HG03565 (cell line): ENCODE measurements around the gene GRM4.
"Not testable (repeated sequence)": the region's sequence is repeated elsewhere in the genome, so short reads cannot be mapped to it uniquely, and the experiment has no call there.

ENCODE experiments used
- ATAC-seq: cut with Tn5 transposase; IDR thresholded peaks from one replicate; pipeline ENCODE4 v1.9.1; 2021; ENCODE audit warnings: mild to moderate bottlenecking, moderate library complexity; ENCODE audit not compliant: unreplicated experiment

The GRM4 gene

GRCh38 chr6:34146021-34146782 is at the start of gene GRM4:
Gene GRM4, minus strand, starts transcription at chr6:34146087. Its CDS starts 12,591 bp downstream, at chr6:34133496.
- no peak for ATAC-seq

DNA sequence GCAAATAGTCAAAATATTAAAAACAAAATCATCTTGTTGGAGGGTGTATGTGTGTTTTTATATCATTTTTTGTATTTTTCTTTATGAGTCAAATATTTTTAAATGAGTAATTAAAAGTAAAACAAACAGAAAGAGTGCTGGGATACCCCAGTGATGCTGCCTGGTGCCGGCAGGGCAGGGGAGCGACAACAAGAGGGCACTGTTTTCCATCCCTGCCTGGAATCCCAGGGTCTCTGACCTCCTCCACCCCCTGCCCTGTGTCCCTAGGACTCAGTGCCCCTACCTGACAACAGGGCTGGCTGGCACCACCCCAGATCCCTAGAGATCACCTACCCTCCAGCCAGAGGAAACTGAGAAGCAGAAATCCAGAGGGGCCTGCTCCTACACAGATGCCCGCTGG is 48.9 kb upstream of the GRM4 start:
- ATAC-seq = no peak

DNA sequence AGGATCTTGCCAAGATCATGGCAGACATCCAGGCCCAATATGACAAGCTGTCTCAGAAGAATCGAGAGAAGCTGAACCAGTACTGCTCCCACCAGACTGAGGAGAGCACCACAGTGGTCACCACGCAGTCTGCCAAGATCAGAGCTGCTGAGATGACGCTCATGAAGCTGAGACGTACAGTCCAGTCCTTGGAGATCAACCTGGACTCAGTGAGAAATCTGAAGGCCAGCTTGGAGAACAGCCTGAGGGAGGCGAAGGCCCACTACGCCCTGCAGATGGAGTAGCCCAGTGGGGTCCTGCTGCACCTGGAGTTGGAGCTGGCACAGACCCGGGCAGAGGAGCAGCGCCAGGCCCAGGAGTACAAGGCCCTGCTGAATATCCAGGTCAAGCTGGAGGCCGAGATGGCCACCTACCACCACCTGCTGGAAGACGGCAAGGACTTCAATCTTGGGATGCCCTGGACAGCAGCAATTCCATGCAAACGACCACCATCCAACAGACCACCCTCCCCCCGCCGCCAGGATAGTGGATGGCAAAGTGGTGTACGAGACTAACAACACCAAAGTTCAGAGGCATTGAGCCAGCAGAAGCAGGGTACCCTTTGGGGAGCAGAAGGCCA is 44.7 kb upstream of the GRM4 start:
- no peak for ATAC-seq

DNA sequence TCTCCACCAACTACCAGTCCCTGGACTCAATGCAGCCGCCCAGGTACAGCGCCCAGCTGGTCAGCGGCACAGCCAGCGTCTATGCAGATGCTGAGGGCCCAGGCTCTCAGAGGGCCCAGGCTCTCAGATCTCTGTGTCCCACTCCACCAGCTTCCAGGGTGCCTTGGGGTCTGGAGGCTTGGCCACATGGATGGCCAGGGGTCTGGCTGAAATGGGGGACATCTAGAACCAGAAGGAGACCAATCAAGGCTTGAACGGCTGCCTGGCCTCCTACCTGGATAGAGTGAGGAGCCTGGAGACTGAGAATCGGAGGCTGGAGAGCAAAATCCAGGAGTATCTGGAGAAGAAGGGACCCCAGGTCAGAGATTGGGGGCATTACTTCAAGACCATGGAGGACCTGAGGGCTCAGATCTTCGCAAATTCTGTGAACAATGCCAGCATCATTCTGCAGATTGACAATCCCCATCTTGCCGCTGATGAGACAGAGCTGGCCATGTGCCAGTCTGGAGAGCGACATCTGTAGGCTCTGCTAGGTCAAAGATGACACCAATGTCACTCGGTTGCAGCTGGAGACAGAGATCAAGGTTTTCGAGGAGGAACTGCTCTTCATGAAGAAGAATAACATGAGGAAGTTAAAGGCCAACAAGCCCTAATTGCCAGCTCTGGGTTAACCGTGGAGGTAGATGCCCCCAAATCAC is 44.1 kb upstream of the GRM4 start:
- no peak for ATAC-seq

- not testable (repeated sequence) for ATAC-seq
Observed at GRCh38 chr6:34184726-34185125, 38.8 kb upstream of the GRM4 start.

GRCh38 chr6:34182751-34183531 is 37.1 kb upstream of the GRM4 start:
- ATAC-seq = no peak

DNA sequence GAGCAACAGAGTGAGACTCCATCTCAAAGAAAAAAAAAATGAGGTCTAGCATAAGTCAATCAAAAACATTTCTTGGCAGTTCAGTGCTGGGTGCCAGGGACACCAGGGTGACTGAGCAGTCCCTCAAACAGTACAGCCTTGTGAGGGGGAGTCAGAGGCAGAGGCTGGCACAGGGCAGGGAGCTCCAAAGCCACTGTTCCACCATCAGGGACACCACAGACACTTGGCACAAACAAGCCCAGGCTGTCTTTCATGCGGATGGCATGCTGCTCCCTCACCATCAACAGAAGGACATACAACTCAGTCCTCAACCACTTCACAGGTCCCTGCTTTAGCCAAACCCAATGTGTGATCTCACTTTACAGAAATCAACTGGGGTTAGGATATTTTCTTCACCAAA is 36.0 kb upstream of the GRM4 start:
- no peak for ATAC-seq

- no peak for ATAC-seq
Observed at GRCh38 chr6:34179106-34179720, 33.3 kb upstream of the GRM4 start.

DNA sequence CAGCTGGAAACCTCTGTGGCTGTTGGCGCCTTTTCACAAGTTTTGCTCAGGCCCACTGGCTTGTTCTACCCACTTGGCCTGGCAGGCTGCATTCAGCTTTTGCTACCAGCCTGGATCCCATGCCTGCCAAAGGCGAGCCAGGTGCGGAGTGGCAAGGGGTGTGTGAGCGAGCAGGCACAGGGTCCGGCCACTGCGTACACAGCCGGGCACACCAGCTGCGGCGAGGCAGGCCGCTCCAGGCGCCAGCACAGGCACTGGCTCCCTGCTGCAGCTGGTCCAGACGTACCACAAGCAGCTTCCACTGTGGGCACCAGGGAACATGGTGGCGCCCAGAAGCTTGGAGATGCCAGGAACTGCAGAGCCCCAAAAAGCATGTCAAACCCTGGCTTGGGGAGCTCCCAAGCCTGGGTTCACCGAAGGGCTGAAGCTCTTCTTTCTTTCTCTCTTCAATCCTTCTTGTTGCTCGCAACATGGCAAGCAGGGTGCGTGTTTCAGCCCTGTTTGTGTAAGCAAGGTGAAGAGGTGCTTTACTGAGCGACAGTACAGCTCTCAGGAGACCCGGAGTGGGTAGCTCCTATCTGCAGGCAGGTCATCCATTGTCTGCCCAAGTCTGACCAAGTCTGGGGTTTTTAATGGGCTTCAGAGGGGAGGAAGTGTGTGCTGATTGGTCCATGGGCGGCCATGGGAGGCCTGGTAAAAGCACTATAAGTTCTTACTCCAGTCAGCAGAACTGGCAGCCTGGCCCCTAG is 32.6 kb upstream of the GRM4 start:
- ATAC-seq = no peak

DNA sequence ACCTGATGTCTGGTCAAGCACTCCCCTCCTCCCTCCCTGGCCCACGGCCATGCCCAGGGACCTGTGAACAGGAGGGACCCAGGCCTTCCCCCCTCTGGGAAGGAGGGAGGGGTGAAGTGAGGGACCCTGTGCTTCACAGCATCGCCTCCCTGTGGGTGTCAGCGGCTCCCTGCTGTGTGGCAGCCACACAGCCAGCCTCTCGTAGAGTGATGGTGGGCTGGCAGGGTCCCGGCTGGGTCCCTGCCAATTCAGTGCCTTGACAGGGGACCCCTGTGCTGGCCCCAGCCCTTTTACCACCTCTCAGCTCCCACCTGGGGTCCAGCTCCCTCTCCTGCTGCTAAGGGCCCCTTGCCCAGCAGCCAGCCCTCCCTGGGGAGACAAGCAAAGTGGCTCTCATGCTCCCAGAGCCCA is 31.3 kb upstream of the GRM4 start:
- no peak for ATAC-seq

- ATAC-seq = no peak
Observed at GRCh38 chr6:34176261-34177031, 30.6 kb upstream of the GRM4 start.

- no peak for ATAC-seq
Observed at GRCh38 chr6:34174846-34175399, 29.0 kb upstream of the GRM4 start.

- no peak for ATAC-seq
Observed at GRCh38 chr6:34172961-34173775, 27.3 kb upstream of the GRM4 start.

DNA sequence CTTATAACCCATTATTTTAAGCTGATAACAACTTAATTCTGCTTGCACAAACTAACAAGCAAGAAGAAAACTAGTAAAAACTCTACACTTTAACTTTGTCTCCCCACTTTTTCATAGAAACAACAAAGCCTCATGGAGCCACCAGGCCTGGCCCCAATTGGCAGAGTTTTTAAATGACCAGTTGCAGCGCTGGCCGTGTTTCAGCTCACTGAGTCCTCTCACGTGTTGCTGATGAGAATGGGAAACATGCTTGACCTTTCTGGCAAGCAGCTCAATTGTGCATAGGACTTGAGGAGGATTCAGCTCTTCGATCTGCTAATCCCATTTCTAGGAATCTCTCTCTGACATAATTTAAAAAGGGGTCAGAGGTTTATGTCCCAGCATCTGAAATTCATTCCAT is 24.5 kb upstream of the GRM4 start:
- ATAC-seq = no peak

GRCh38 chr6:34169897-34170296 is 24.0 kb upstream of the GRM4 start:
- no peak for ATAC-seq

- no peak for ATAC-seq
Observed at GRCh38 chr6:34161857-34162515, 16.1 kb upstream of the GRM4 start.

GRCh38 chr6:34159844-34160243 is 14.0 kb upstream of the GRM4 start:
- no peak for ATAC-seq

GRCh38 chr6:34158876-34159275 is 13.0 kb upstream of the GRM4 start:
- ATAC-seq = no peak
